H1 (cell line): ENCODE results near the gene MLC1. TPM values are rescaled to one million over a fixed set of nuclear protein-coding genes. Genes with fewer than 3 reads are reported as not detected.

Experiments
- CTCF ChIA-PET: fragments of 300-600 bp; sonication (Branson Sonifier 250); formaldehyde crosslinking; loops from one replicate; lab custom pipeline; 2021; ENCODE audit not compliant: partially characterized antibody; lab: Charles Lee
- POLR2A ChIA-PET: fragments of 300-600 bp; sonication (Branson Sonifier 250); formaldehyde crosslinking; loops from one replicate; lab custom pipeline; 2021; ENCODE audit warnings: inconsistent platforms; ENCODE audit not compliant: partially characterized antibody; lab: Charles Lee
- DNase-seq, 2 experiments: peaks; one replicate each; pipeline versions ENCODE4 v3.0.0 to v3.0.0-alpha.2; 2010 to 2022; ENCODE audit warnings: low spot score in 2 of 2, low read depth in 1 of 2, mixed read lengths in 1 of 2
- FAIRE-seq: peaks from 2 replicates; lab custom pipeline; 2011; peaks lifted over from hg19 to GRCh38; lab: Jason Lieb, UNC
- H2AFZ ChIP-seq: 2 replicates; pipeline ENCODE4 v1.8.1; 2012; ENCODE audit warnings: low read length, inconsistent platforms
- H2AK5ac ChIP-seq: 2 replicates; pipeline ENCODE4 v1.6.1; 2013; ENCODE audit warnings: low read depth, low read length
- H2BK120ac ChIP-seq: replicated peaks from 2 replicates; pipeline ENCODE3; 2013; ENCODE audit warnings: low read depth, low read length, inconsistent platforms
- H2BK12ac ChIP-seq: 2 replicates; pipeline ENCODE4 v1.6.1; 2013; ENCODE audit warnings: low read depth, low read length
- H2BK15ac ChIP-seq: 2 replicates; pipeline ENCODE4 v1.6.1; 2013; ENCODE audit warnings: low read length
- H2BK20ac ChIP-seq: 2 replicates; pipeline ENCODE4 v1.6.1; 2013; ENCODE audit warnings: low read length
- H2BK5ac ChIP-seq: 2 replicates; pipeline ENCODE4 v1.6.1; 2013; ENCODE audit warnings: low read depth, low read length
- H3K14ac ChIP-seq: 2 replicates; pipeline ENCODE4 v1.6.1; 2013; ENCODE audit warnings: inconsistent platforms; ENCODE audit not compliant: insufficient read length
- H3K18ac ChIP-seq: 2 replicates; pipeline ENCODE4 v1.6.1; 2013; ENCODE audit warnings: low read length; ENCODE audit errors: extremely low read depth
- H3K23ac ChIP-seq: 2 replicates; pipeline ENCODE4 v1.6.1; 2013; ENCODE audit warnings: inconsistent platforms; ENCODE audit not compliant: insufficient read length
- H3K23me2 ChIP-seq: 2 replicates; pipeline ENCODE4 v1.6.1; 2013; ENCODE audit warnings: low read depth, low read length
- H3K27ac ChIP-seq: 2 replicates; pipeline ENCODE4 v1.6.1; 2011; ENCODE audit warnings: low read depth, low read length, inconsistent platforms
- H3K27me3 ChIP-seq, 4 experiments: replicated peaks in 1 of 4; 1 replicate in 1 of 4; 2 replicates in 3 of 4; pipeline versions ENCODE4 v1.6.1 to v1.8.1; 2011 to 2013; ENCODE audit warnings: low read length in 3 of 4, mild to moderate bottlenecking in 3 of 4, inconsistent platforms in 2 of 4, mixed read lengths in 2 of 4, moderate library complexity in 1 of 4; ENCODE audit not compliant: control insufficient read depth in 3 of 4, insufficient read depth in 3 of 4; ENCODE audit errors: extremely low read depth in 1 of 4
- H3K36me3 ChIP-seq, 4 experiments: 2 replicates each; pipeline versions ENCODE4 v1.6.1 to v1.8.1; 2011 to 2013; ENCODE audit warnings: mild to moderate bottlenecking in 4 of 4, low read length in 3 of 4, moderate library complexity in 2 of 4, control low read depth in 1 of 4, inconsistent platforms in 1 of 4; ENCODE audit not compliant: insufficient read depth in 4 of 4, control insufficient read depth in 2 of 4
- H3K4ac ChIP-seq: replicated peaks from 2 replicates; pipeline ENCODE3; 2013; ENCODE audit warnings: low read length, low read depth, mixed read lengths, inconsistent platforms; ENCODE audit not compliant: insufficient read length
- H3K4me1 ChIP-seq, 4 experiments: replicated peaks in 1 of 4; 1 replicate in 1 of 4; 2 replicates in 3 of 4; pipeline versions ENCODE4 v1.6.1 to v1.8.1; 2011 to 2013; ENCODE audit warnings: low read length in 3 of 4, inconsistent platforms in 2 of 4, mixed read lengths in 1 of 4; ENCODE audit not compliant: insufficient read depth in 4 of 4, control insufficient read depth in 3 of 4
- H3K4me2 ChIP-seq, 2 experiments: 2 replicates each; pipeline versions ENCODE4 v1.6.1 to v1.8.1; 2011 to 2013; ENCODE audit warnings: low read depth in 2 of 2, low read length in 2 of 2, control low read depth in 1 of 2, inconsistent platforms in 1 of 2, mild to moderate bottlenecking in 1 of 2; ENCODE audit not compliant: insufficient read depth in 1 of 2
- H3K4me3 ChIP-seq, 4 experiments: fragments of 200-600, 300-600 bp in 1 of 4; sonication (generic), shearing (Covaris generic), sonication (Bioruptor Twin) in 1 of 4; 2 replicates each; pipeline versions ENCODE4 v1.5.1 to v1.8.1; 2011 to 2016; ENCODE audit warnings: low read length in 4 of 4, low read depth in 3 of 4, control low read depth in 2 of 4, inconsistent platforms in 2 of 4, mild to moderate bottlenecking in 2 of 4, mixed read lengths in 1 of 4, moderate library complexity in 1 of 4; ENCODE audit not compliant: insufficient read depth in 2 of 4; ENCODE audit errors: extremely low read depth in 1 of 4
- H3K56ac ChIP-seq: replicated peaks from 2 replicates; pipeline ENCODE3; 2013; ENCODE audit warnings: low read depth, mild to moderate bottlenecking, mixed read lengths, low read length, inconsistent platforms; ENCODE audit not compliant: insufficient read length
- H3K79me1 ChIP-seq: 2 replicates; pipeline ENCODE4 v1.6.1; 2013; ENCODE audit warnings: low read depth, low read length, control low read depth
- H3K79me2 ChIP-seq, 2 experiments: 2 replicates each; pipeline versions ENCODE4 v1.6.1 to v1.8.1; 2012 to 2013; ENCODE audit warnings: low read length in 2 of 2, mild to moderate bottlenecking in 2 of 2, inconsistent platforms in 1 of 2; ENCODE audit not compliant: insufficient read depth in 2 of 2, control insufficient read depth in 1 of 2
- H3K9ac ChIP-seq, 4 experiments: replicated peaks in 1 of 4; 1 replicate in 1 of 4; 2 replicates in 3 of 4; pipeline versions ENCODE4 v1.6.1 to v1.8.1; 2011 to 2013; ENCODE audit warnings: low read depth in 3 of 4, low read length in 3 of 4, control low read depth in 2 of 4, mild to moderate bottlenecking in 2 of 4, moderate library complexity in 2 of 4, inconsistent platforms in 1 of 4; ENCODE audit errors: extremely low read depth in 1 of 4
- H3K9me3 ChIP-seq, 2 experiments: 2 replicates each; pipeline versions ENCODE4 v1.6.1 to v1.8.1; 2012 to 2013; ENCODE audit warnings: mild to moderate bottlenecking in 2 of 2, moderate library complexity in 2 of 2, control low read depth in 1 of 2, inconsistent platforms in 1 of 2, low read depth in 1 of 2, low read length in 1 of 2, mixed read lengths in 1 of 2; ENCODE audit not compliant: insufficient read depth in 2 of 2
- H4K20me1 ChIP-seq, 2 experiments: replicated peaks in 1 of 2; 2 replicates each; pipeline versions ENCODE3 to v1.8.1; 2011 to 2013; ENCODE audit warnings: inconsistent platforms in 2 of 2, low read length in 2 of 2, mild to moderate bottlenecking in 1 of 2; ENCODE audit not compliant: insufficient read depth in 2 of 2, control insufficient read depth in 1 of 2
- H4K5ac ChIP-seq: 2 replicates; pipeline ENCODE4 v1.6.1; 2013; ENCODE audit warnings: low read length, low read depth, mixed read lengths, inconsistent platforms; ENCODE audit not compliant: insufficient read length
- H4K8ac ChIP-seq: 2 replicates; pipeline ENCODE4 v1.8.0; 2013; ENCODE audit warnings: mild to moderate bottlenecking, moderate library complexity, low read length, inconsistent platforms; ENCODE audit not compliant: insufficient read depth; ENCODE audit errors: extremely low read depth
- H4K91ac ChIP-seq: replicated peaks from 2 replicates; pipeline ENCODE3; 2013; ENCODE audit warnings: low read length, mixed read lengths, inconsistent platforms; ENCODE audit not compliant: insufficient read length
- CBX8 ChIP-seq: fragments of 300-800, 300-1000 bp; sonication (generic); IDR thresholded peaks from 2 replicates; pipeline ENCODE4 v1.7.1; 2016; ENCODE audit warnings: low read depth, low read length, borderline replicate concordance
- CHD1 ChIP-seq: IDR thresholded peaks from 2 replicates; pipeline ENCODE4 v1.6.1; 2012; ENCODE audit warnings: low read depth, low read length, improper control_type of control experiment
- GABPA ChIP-seq: IDR thresholded peaks from 2 replicates; pipeline ENCODE4 v1.6.1; 2011; ENCODE audit warnings: mild to moderate bottlenecking, low read length, moderate library complexity, borderline replicate concordance; ENCODE audit not compliant: insufficient read depth
- PHF8 ChIP-seq: fragments of 200-600 bp; sonication (generic); conservative IDR thresholded peaks from 2 replicates; pipeline ENCODE4 v1.7.1; 2012; ENCODE audit warnings: low read depth, mild to moderate bottlenecking, inconsistent platforms, low read length, moderate library complexity
- RNF2 ChIP-seq: fragments of 200-900, 300-1000 bp; sonication (generic); IDR thresholded peaks from 2 replicates; pipeline ENCODE4 v1.7.1; 2016; ENCODE audit warnings: borderline replicate concordance, low read depth, mild to moderate bottlenecking, antibody characterized with exemption, low read length; ENCODE audit not compliant: poor library complexity, severe bottlenecking; ENCODE audit errors: missing control alignments
- TBP ChIP-seq: IDR thresholded peaks from 2 replicates; pipeline ENCODE4 v1.6.1; 2011; ENCODE audit warnings: low read depth, low read length, improper control_type of control experiment
- ZNF274 ChIP-seq: IDR thresholded peaks from 2 replicates; pipeline ENCODE4 v1.7.0; 2012; ENCODE audit warnings: low read length, borderline replicate concordance; ENCODE audit errors: extremely low read depth
- WGBS, 2 experiments: shearing (Covaris generic) in 1 of 2; methylation state at CpG; one replicate each; pipeline versions ENCODE4 v1.1.6 to v1.1.7; 2013 to 2015; ENCODE audit warnings: low lambda C conversion rate in 2 of 2, mixed read lengths in 2 of 2, inconsistent platforms in 1 of 2, low coverage in 1 of 2, missing lambda C conversion rate in 1 of 2; ENCODE audit not compliant: insufficient replicate concordance in 2 of 2, insufficient coverage in 1 of 2, insufficient read length in 1 of 2; ENCODE audit errors: extremely low coverage in 1 of 2, missing lambda C conversion rate in 1 of 2; 5-methylcytosine and 5-hydroxymethylcytosine counted together
- polyA plus RNA-seq, 7 experiments: library from polyadenylated mRNA; depleted of rRNA in 3 of 7; stranded (reverse) in 5 of 7; unstranded in 2 of 7; fragments of >200 nt in 5 of 7; fragments of 200-250 nt in 2 of 7; gene quantifications; 1 replicate in 5 of 7; 2 replicates in 1 of 7; 4 replicates in 1 of 7; pipeline versions ENCODE4 v1.2.1 to v1.2.3, GENCODE V29; 2011 to 2013; ENCODE audit warnings: missing spikeins in 2 of 7, mixed read lengths in 2 of 7
- total RNA-seq: library from RNA; stranded (reverse); fragmentation: NEBNext Ultra II Directional; extraction: Animal tissue kit (Norgen Biotek cat#: 25700); gene quantifications from 2 replicates; pipeline ENCODE4 v1.2.1, GENCODE V29; 2021

MLC1 gene
- total and polyA plus RNA-seq, 2 of the 8 experiments (the other 6 are each of a cell fraction or from before 2014, with no cell fraction given) = 0.20 TPM; not detected in 1

DNA sequence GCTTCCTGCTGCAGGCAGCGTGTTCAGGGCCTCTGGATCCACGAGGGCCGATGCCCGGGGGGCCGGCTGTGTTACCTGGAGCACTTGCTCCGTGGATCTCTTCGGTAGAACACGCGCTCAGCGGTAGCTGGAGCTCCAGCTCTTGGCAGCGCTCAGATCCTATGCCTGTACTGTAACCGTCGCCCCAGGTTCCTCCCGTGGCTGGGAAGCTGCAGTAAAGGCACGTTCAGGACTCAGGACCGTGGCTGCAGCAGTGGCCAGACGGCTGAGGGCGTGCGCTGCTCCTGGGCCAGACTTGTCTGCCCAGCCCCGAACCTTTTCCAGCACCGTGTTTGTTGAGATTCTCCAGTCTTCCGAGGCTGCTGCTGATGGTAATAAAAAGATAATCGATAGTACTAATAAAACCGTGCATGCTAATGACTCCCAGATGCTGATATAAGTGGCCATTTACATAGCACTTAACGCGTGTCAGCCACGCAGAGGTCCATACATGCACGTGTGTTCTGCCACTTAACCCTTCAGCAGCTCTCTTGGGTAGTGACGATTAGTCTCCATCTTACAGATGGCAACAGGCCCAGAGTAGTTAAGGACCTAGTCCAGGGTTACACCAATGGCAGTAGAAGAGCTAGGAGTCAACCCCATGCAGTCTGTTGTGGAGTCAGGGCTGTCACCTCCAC lies 6.0 kb upstream of the MLC1 start:
- Histone ChIP-seq H3K27ac (no peak overlapping the region), H4K8ac (no peak overlapping the region), H2BK120ac (no peak overlapping the region), H2BK12ac (no peak overlapping the region), H3K56ac (no peak overlapping the region), H3K27me3 (no peaks in the 10 kb centered on the region; a peak in 1 of 7 replicates), H4K20me1 (peaks cover 0 to 2% of the 10 kb centered on the region in 2 experiments), H3K36me3 (no peaks in the 10 kb centered on the region), H3K4ac (no peak overlapping the region), H3K14ac (no peak overlapping the region), H3K4me1 (no peaks in the 10 kb centered on the region), H3K18ac (no peak overlapping the region)
- DNase-seq = no peak
- 90% methylated on average over 29 of the region's 29 CpGs; no CpG with 5 or more reads in 1 of the 2 experiments for WGBS, 2 experiments
- CTCF ChIA-PET = interaction anchor here (1.1 to 1.5 kb wide), 2 partner anchors 33 to 51 kb away, joined by 3 to 4 read pairs; no protein-coding TSS in a partner anchor
- no peak for TF ChIP-seq ZNF274
- no peak for TF ChIP-seq CBX8
- no peak for TF ChIP-seq PHF8
- no peak for TF ChIP-seq GABPA
- TF ChIP-seq RNF2 = no peak
- TF ChIP-seq TBP = no peak
- no peak for TF ChIP-seq CHD1
- TF ChIP-seq, all 59 proteins: peak for 0
- no peak for FAIRE-seq
- H3K4me3 ChIP-seq = no peak overlapping the region
- H3K79me2 ChIP-seq = no peaks in the 10 kb centered on the region
- no peak overlapping the region for H3K9ac ChIP-seq
- no peaks in the 10 kb centered on the region for H3K79me1 ChIP-seq
- no peak overlapping the region for H2BK5ac ChIP-seq
- H2AK5ac ChIP-seq = no peak overlapping the region
- H3K4me2 ChIP-seq = no peak overlapping the region
- no peak overlapping the region for H4K91ac ChIP-seq
- no peak overlapping the region for H2AFZ ChIP-seq
- no peak overlapping the region for H4K5ac ChIP-seq
- no peaks in the 10 kb centered on the region for H3K23me2 ChIP-seq
- H3K23ac ChIP-seq = no peak overlapping the region
- H3K9me3 ChIP-seq = peaks cover 0 to 7% of the 10 kb centered on the region in 2 experiments; a peak in 1 of 4 replicates
- no peak overlapping the region for H2BK15ac ChIP-seq
- POLR2A ChIA-PET = interaction anchor here (1.4 kb wide), 1 partner anchor 10 kb away, joined by 3 read pairs; no protein-coding TSS in a partner anchor
- H2BK20ac ChIP-seq = no peak overlapping the region
